Colonic mucosa (tissue), 4 donors: ENCODE data around the gene GDAP1L1. TPM values are rescaled to one million over a fixed set of nuclear protein-coding genes. Genes with fewer than 3 reads are reported as not detected.
"Not testable (repeated sequence)": the region's sequence is repeated elsewhere in the genome, so short reads cannot be mapped to it uniquely, and the experiment has no call there.

Source experiments
- DNase-seq: peaks from one replicate; pipeline ENCODE4 v3.0.0-alpha.2; 2020
- H3K27ac ChIP-seq: fragments of 200-600 bp; one replicate; pipeline ENCODE4 v1.8.0; 2021
- H3K27me3 ChIP-seq: fragments of 200-600 bp; one replicate; pipeline ENCODE4 v1.8.0; 2021
- H3K36me3 ChIP-seq: fragments of 200-600 bp; one replicate; pipeline ENCODE4 v1.8.0; 2021
- H3K4me1 ChIP-seq: fragments of 200-600 bp; one replicate; pipeline ENCODE4 v1.8.0; 2021; ENCODE audit warnings: mild to moderate bottlenecking
- H3K4me3 ChIP-seq: fragments of 200-600 bp; one replicate; pipeline ENCODE4 v1.8.0; 2021
- H3K9ac ChIP-seq, 2 donors: one replicate each; pipeline ENCODE4 v1.7.0; 2013; ENCODE audit warnings: control low read depth in 2 of 2, low read depth in 2 of 2, low read length in 2 of 2
- H3K9me3 ChIP-seq: fragments of 200-600 bp; one replicate; pipeline ENCODE4 v1.8.0; 2021
- intact Hi-C: fragments of 100-400 bp; cut with DNase I; formaldehyde crosslinking; loops from one replicate; pipeline ENCODE4 v1.14.1; 2022
- total RNA-seq, 2 donors: library from RNA; stranded (reverse); fragmentation: NEBNext Ultra II Directional in 1 of 2; extraction: Animal tissue kit (Norgen Biotek cat#: 25700) in 1 of 2; gene quantifications; one replicate each; pipeline ENCODE4 v1.2.1, GENCODE V29; 2021
- TF ChIP-seq, protein P1 (sequence below): fragments of 200-600 bp; IDR thresholded peaks from one replicate; pipeline ENCODE4 v1.8.0; 2022; ENCODE audit warnings: antibody characterized with exemption, mild to moderate bottlenecking
- donor health status: healthy.
- donor health status: DM: no; HTN: no; CAD: no.
- donor health status: DM: no; HTN: no; CAD: no.

GDAP1L1 gene
- total RNA-seq, 2 donors from 2014 or later = not detected

DNA sequence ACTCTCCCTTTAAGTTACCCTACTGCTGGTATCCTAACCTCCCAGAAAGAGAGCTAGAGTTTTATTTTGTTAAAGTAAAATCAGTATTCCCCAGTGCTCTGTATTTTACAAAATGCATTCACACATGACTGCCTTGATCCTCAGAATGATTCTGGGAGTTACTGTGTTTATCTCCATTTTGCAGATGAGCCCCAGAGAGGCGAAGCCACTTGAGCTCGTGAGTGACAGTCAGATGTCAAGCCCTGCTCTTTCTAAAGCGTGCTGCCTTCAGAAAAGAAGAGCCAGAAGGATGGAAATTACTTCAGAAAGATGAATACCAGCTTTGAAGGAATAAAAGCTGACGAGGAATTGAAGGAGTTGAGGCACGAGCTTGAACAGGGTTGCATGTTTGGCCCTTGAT lies 22.5 kb upstream of the GDAP1L1 start:
- no peak overlapping the region for H3K27ac ChIP-seq
- TF ChIP-seq, protein P1, sequence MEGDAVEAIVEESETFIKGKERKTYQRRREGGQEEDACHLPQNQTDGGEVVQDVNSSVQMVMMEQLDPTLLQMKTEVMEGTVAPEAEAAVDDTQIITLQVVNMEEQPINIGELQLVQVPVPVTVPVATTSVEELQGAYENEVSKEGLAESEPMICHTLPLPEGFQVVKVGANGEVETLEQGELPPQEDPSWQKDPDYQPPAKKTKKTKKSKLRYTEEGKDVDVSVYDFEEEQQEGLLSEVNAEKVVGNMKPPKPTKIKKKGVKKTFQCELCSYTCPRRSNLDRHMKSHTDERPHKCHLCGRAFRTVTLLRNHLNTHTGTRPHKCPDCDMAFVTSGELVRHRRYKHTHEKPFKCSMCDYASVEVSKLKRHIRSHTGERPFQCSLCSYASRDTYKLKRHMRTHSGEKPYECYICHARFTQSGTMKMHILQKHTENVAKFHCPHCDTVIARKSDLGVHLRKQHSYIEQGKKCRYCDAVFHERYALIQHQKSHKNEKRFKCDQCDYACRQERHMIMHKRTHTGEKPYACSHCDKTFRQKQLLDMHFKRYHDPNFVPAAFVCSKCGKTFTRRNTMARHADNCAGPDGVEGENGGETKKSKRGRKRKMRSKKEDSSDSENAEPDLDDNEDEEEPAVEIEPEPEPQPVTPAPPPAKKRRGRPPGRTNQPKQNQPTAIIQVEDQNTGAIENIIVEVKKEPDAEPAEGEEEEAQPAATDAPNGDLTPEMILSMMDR = no peak
- intact Hi-C loops = no loop called here
- H3K9ac ChIP-seq = no peak overlapping the region
- no peak for DNase-seq
- H3K4me3 ChIP-seq = no peak overlapping the region
- no peaks in the 10 kb centered on the region for H3K9me3 ChIP-seq
- H3K36me3 ChIP-seq = no peaks in the 10 kb centered on the region
- no peaks in the 10 kb centered on the region for H3K4me1 ChIP-seq
- H3K27me3 ChIP-seq = no peaks in the 10 kb centered on the region

DNA sequence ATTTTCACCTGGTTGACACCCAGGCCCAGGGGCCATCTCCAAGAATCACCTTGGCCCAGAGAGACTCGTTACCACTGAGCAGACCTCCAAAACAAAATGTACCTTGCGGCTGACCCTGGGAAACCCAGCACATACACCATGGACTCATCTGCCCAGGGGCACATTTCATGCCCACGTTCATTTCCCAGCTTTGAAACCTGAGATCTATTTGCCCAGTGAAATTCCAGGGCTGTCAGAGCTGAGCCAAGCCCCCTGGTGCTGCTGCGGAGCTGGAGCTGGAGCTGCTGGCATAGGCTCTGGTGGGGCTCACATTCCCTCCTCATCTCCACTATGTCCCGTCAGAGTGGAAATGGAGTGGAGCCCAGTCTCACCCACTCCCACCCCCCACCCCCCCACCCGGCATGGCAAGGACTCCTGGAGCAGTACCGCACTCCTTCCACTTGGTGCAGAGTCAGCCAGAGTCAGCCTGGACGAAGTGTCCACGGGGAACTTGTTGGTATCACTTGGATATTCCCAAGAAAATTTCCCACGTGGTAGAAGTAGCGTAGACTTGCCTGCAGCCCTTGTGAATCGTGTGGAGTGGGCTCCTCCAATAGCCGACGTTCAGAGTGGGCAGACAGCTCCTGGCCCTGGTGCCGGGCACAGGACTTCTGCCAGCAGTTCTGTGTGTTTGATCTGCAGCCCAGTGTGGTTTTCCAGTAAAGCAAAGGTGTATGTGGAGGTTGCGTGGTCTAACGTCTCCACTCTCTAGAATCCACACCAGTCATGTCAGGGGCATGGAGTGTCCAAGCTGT lies 18.4 kb upstream of the GDAP1L1 start:
- Histone ChIP-seq H3K36me3 (no peaks in the 10 kb centered on the region), H3K4me3 (no peak overlapping the region), H3K27ac (no peak overlapping the region), H3K9ac (no peak overlapping the region), H3K9me3 (no peaks in the 10 kb centered on the region), H3K4me1 (no peaks in the 10 kb centered on the region), H3K27me3 (no peaks in the 10 kb centered on the region)
- TF ChIP-seq, protein P1 = no peak
- no peak for DNase-seq
- intact Hi-C loops = no loop called here

DNA sequence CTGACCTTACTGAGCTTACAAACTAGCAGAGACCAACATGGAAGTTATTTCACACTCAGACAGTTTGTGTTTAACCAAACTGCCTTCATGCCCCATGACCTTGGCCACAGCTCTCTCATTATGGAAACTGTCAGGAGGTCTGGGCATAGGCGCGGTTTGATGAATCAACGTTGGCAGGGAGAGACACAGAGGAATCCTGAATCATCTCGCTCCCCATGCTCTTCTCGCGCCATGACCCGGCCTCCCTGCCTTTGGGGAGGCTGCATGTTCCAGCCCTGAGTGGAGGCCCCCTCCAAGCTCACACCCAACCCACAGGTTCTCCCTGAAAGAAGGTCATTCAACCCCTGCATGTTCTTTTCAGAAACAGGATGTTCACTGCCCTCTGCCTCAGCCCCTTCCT lies 15.9 kb upstream of the GDAP1L1 start:
- intact Hi-C loops = no loop called here
- no peaks in the 10 kb centered on the region for H3K9me3 ChIP-seq
- H3K36me3 ChIP-seq = no peaks in the 10 kb centered on the region
- no peak overlapping the region for H3K4me3 ChIP-seq
- H3K4me1 ChIP-seq = no peaks in the 10 kb centered on the region
- DNase-seq = no peak
- H3K27ac ChIP-seq = no peak overlapping the region
- H3K9ac ChIP-seq = no peak overlapping the region
- H3K27me3 ChIP-seq = no peaks in the 10 kb centered on the region
- TF ChIP-seq, protein P1 = no peak

DNA sequence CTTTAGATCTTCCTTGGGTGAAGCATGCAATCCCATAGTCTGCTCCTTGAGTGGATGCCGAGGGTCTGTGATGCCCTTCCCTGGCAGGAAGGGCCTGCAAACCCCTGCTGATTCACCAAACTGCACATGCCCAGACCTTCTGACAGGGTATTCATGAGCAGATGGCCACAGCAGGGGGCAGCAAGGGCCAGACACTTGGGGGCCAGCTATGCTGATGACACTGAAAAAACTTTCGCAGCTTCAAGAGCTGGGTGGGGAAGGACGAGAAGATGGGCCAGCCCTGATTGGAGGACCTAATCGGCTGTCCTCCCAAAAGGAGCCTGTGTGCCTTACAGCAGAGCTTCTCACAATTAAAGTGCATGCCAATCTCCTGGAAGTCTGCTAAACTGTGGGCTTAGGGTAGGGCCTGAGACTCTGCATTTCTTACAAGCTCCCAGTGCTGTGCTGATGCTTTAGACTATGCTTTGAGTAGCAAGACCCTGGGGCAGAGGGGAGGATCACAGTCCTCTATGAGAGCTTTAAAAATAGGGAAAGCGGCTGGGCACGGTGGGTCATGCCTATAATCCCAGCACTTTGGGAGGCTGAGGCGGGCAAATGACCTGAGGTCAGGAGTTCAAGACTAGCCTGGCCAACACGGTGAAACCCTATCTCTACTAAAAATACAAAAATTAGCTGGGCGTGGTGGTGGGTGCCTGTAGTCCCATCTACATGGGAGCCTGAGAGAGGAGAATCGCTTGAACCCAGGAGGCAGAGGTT lies 15.2 kb upstream of the GDAP1L1 start:
- Histone ChIP-seq H3K36me3 (no peaks in the 10 kb centered on the region), H3K4me1 (no peaks in the 10 kb centered on the region), H3K27me3 (no peaks in the 10 kb centered on the region), H3K9me3 (no peaks in the 10 kb centered on the region), H3K27ac (no peak overlapping the region), H3K9ac (no peak overlapping the region), H3K4me3 (no peak overlapping the region)
- no peak for DNase-seq
- intact Hi-C loops = no loop called here
- TF ChIP-seq, protein P1 = no peak

DNA sequence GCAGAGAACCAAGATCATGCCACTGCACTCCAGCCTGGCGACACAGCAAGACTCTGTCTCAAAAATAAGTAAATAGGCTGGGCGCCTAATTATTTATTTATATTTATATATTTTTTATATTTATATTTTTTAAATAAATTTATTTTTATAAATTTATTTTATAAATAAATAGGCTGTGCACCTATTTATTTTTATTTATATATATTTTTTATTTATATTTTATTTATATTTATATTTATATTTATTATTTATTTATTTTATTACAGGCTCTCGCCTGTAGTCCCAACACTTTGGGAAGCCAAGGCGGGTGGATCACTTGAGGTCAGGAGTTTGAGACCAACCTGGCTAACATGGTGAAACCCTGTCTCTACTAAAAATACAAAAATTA lies 14.6 kb upstream of the GDAP1L1 start:
- intact Hi-C loops = not testable (repeated sequence)

More for the DNA sequence above, 14.6 kb upstream of the GDAP1L1 start:
- not testable (repeated sequence) for H3K9me3 ChIP-seq, H3K36me3 ChIP-seq, H3K4me1 ChIP-seq, DNase-seq, H3K27ac ChIP-seq, H3K4me3 ChIP-seq, H3K9ac ChIP-seq, H3K27me3 ChIP-seq
